HepG2 (cell line): Measurements from ENCODE around the gene QRFP. TPM values are rescaled to one million over a fixed set of nuclear protein-coding genes. Genes with fewer than 3 reads are reported as not detected.

Experiments
- ATF7-NPFF ChIP-seq: sonication (generic); formaldehyde crosslinking; IDR thresholded peaks from 2 replicates; pipeline ENCODE4 v1.8.1; 2023; ENCODE audit warnings: mild to moderate bottlenecking, low read depth, missing genetic modification reagents, moderate library complexity
- ATM ChIP-seq: fragments of 450-650 bp; IDR thresholded peaks from 2 replicates; pipeline ENCODE4 v1.7.1; 2017; ENCODE audit warnings: mild to moderate bottlenecking, borderline replicate concordance
- CBX5 ChIP-seq: sonication (generic); formaldehyde crosslinking; IDR thresholded peaks from 2 replicates; pipeline ENCODE4 v1.4.0; 2020; ENCODE audit warnings: missing genetic modification reagents, borderline replicate concordance
- FOXA3 ChIP-seq: IDR thresholded peaks from 2 replicates; pipeline ENCODE4 v1.6.1; 2016; ENCODE audit warnings: missing genetic modification reagents, missing compliant biosample characterization
- GATA4 ChIP-seq: sonication (generic); IDR thresholded peaks from 2 replicates; pipeline ENCODE4 v1.6.1; 2016; ENCODE audit warnings: antibody characterized with exemption, low read depth, borderline replicate concordance
- ISL2 ChIP-seq: sonication (generic); formaldehyde crosslinking; IDR thresholded peaks from 2 replicates; pipeline ENCODE4 v1.5.0; 2020; ENCODE audit warnings: missing genetic modification reagents
- MAFK ChIP-seq, 2 experiments: IDR thresholded peaks in 1 of 2; conservative IDR thresholded peaks in 1 of 2; 2 replicates each; pipeline ENCODE4 v1.6.1; 2011; ENCODE audit warnings: improper control_type of control experiment in 2 of 2, low read length in 2 of 2
- PCBP2 ChIP-seq: fragments of 200-400 bp; formaldehyde crosslinking; optimal IDR thresholded peaks from 2 replicates; pipeline ENCODE3; 2018; ENCODE audit warnings: low read length, low read depth; ENCODE audit not compliant: poor library complexity, severe bottlenecking
- POGZ ChIP-seq: sonication (generic); formaldehyde crosslinking; IDR thresholded peaks from 2 replicates; pipeline ENCODE4 v1.4.0; 2020; ENCODE audit warnings: mild to moderate bottlenecking, missing genetic modification reagents
- REPIN1 ChIP-seq: sonication (generic); formaldehyde crosslinking; IDR thresholded peaks from 2 replicates; pipeline ENCODE4 v1.8.0; 2022; ENCODE audit warnings: missing genetic modification reagents, low read depth, mild to moderate bottlenecking, borderline replicate concordance
- SP140L ChIP-seq: sonication (generic); formaldehyde crosslinking; IDR thresholded peaks from 2 replicates; pipeline ENCODE4 v1.4.0; 2020; ENCODE audit warnings: missing genetic modification reagents, borderline replicate concordance
- TEAD3 ChIP-seq: optimal IDR thresholded peaks from 2 replicates; pipeline ENCODE3; 2016; ENCODE audit warnings: borderline replicate concordance
- TOE1 ChIP-seq: sonication (generic); formaldehyde crosslinking; IDR thresholded peaks from 2 replicates; pipeline ENCODE4 v1.4.0; 2020; ENCODE audit warnings: mild to moderate bottlenecking, missing genetic modification reagents
- ZBTB20 ChIP-seq: sonication (generic); formaldehyde crosslinking; IDR thresholded peaks from 2 replicates; pipeline ENCODE4 v1.8.1; 2023; ENCODE audit warnings: missing genetic modification reagents, low read depth, mild to moderate bottlenecking, borderline replicate concordance
- ZEB1 ChIP-seq: IDR thresholded peaks from 2 replicates; pipeline ENCODE4 v1.6.1; 2012; ENCODE audit warnings: mild to moderate bottlenecking, low read depth, inconsistent platforms; ENCODE audit not compliant: insufficient replicate concordance
- ZFAT ChIP-seq: sonication (generic); formaldehyde crosslinking; conservative IDR thresholded peaks from 2 replicates; pipeline ENCODE4 v1.8.1; 2023; ENCODE audit warnings: missing genetic modification reagents, inconsistent platforms
- ZNF34 ChIP-seq: sonication (generic); formaldehyde crosslinking; IDR thresholded peaks from 2 replicates; pipeline ENCODE4 v1.4.0; 2020; ENCODE audit warnings: mild to moderate bottlenecking, missing genetic modification reagents, borderline replicate concordance
- ZNF468 ChIP-seq: sonication (generic); formaldehyde crosslinking; IDR thresholded peaks from 2 replicates; pipeline ENCODE4 v1.8.0; 2022; ENCODE audit warnings: mild to moderate bottlenecking, moderate library complexity, missing genetic modification reagents
- ZNF644 ChIP-seq: IDR thresholded peaks from 2 replicates; pipeline ENCODE4 v1.6.1; 2016; ENCODE audit warnings: low read depth
- ZNF777 ChIP-seq: sonication (generic); formaldehyde crosslinking; IDR thresholded peaks from 2 replicates; pipeline ENCODE4 v1.4.0; 2020; ENCODE audit warnings: missing genetic modification reagents
- polyA plus RNA-seq, 8 experiments: library from polyadenylated mRNA; depleted of rRNA in 3 of 8; stranded (reverse) in 7 of 8; unstranded in 1 of 8; fragments of >200 nt; fragmentation: Illumina TruSeq in 4 of 8; extraction: Trizol in 4 of 8; gene quantifications; 2 replicates each; pipeline versions ENCODE4 v1.2.1 to v1.2.3, GENCODE V29; 2011 to 2016; ENCODE audit warnings: low read depth in 4 of 8, missing spikeins in 1 of 8, mixed read lengths in 1 of 8; ENCODE audit not compliant: insufficient read depth in 1 of 8
- total RNA-seq, 5 experiments: library from RNA; depleted of rRNA; stranded (reverse); fragments of >200 nt; fragmentation: Illumina TruSeq; extraction: Trizol; gene quantifications; 2 replicates each; pipeline ENCODE4 v1.2.3, GENCODE V29; 2016; ENCODE audit warnings: low read depth in 1 of 5
- TF ChIP-seq, protein P1 (sequence below): sonication (generic); formaldehyde crosslinking; conservative IDR thresholded peaks from 2 replicates; pipeline ENCODE4 v1.4.0; 2020; ENCODE audit warnings: mild to moderate bottlenecking, missing genetic modification reagents, moderate library complexity
- TF ChIP-seq, protein P2 (sequence below): sonication (generic); formaldehyde crosslinking; IDR thresholded peaks from 2 replicates; pipeline ENCODE4 v1.5.0; 2020; ENCODE audit warnings: mild to moderate bottlenecking, missing genetic modification reagents, borderline replicate concordance

Gene QRFP
- total and polyA plus RNA-seq, 2 of the 13 experiments (the other 11 are each of a cell fraction or from before 2014, with no cell fraction given): not detected

DNA sequence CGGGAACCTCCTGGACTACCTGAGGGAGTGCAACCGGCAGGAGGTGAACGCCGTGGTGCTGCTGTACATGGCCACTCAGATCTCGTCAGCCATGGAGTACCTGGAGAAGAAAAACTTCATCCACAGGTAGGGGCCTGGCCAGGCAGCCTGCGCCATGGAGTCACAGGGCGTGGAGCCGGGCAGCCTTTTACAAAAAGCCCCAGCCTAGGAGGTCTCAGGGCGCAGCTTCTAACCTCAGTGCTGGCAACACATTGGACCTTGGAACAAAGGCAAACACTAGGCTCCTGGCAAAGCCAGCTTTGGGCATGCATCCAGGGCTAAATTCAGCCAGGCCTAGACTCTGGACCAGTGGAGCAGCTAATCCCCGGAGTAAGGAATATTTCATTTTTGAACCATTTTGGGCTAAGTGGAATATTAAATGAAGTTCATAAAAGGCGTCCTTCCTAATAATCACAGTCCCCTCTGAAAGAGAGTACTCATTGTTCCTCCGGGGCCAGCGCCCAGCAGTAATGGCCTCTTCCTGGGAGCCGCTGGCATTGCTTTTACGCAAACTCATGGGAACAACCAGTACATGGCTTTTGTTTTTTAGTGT lies 23.6 kb downstream of the QRFP start (continued):
- TF ChIP-seq, protein P1, sequence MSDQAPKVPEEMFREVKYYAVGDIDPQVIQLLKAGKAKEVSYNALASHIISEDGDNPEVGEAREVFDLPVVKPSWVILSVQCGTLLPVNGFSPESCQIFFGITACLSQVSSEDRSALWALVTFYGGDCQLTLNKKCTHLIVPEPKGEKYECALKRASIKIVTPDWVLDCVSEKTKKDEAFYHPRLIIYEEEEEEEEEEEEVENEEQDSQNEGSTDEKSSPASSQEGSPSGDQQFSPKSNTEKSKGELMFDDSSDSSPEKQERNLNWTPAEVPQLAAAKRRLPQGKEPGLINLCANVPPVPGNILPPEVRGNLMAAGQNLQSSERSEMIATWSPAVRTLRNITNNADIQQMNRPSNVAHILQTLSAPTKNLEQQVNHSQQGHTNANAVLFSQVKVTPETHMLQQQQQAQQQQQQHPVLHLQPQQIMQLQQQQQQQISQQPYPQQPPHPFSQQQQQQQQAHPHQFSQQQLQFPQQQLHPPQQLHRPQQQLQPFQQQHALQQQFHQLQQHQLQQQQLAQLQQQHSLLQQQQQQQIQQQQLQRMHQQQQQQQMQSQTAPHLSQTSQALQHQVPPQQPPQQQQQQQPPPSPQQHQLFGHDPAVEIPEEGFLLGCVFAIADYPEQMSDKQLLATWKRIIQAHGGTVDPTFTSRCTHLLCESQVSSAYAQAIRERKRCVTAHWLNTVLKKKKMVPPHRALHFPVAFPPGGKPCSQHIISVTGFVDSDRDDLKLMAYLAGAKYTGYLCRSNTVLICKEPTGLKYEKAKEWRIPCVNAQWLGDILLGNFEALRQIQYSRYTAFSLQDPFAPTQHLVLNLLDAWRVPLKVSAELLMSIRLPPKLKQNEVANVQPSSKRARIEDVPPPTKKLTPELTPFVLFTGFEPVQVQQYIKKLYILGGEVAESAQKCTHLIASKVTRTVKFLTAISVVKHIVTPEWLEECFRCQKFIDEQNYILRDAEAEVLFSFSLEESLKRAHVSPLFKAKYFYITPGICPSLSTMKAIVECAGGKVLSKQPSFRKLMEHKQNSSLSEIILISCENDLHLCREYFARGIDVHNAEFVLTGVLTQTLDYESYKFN (CRISPR knock-in tag): peak; percentile 64
- no peak for TF ChIP-seq POGZ (CRISPR knock-in tag)
- TF ChIP-seq TEAD3 (CRISPR knock-in tag): peak; percentile 14
- no peak for TF ChIP-seq GATA4
- peak; percentile 56 for TF ChIP-seq ZEB1
- TF ChIP-seq ZBTB20 (CRISPR knock-in tag): no peak
- TF ChIP-seq FOXA3 (CRISPR knock-in tag): peak; percentile 37; the same call in 1 of the 2 replicates
- TF ChIP-seq REPIN1 (CRISPR knock-in tag): peak; percentile 29; the same call in 1 of the 2 replicates
- TF ChIP-seq CBX5: no peak
- 0 out of 2 replicates have a peak, but pooled peaks have one; percentile 41 for TF ChIP-seq ISL2
- TF ChIP-seq ATF7-NPFF (CRISPR knock-in tag): no peak
- no peak for TF ChIP-seq ZNF468 (CRISPR knock-in tag)
- 0 out of 2 replicates have a peak, but pooled peaks have one; percentile 18 for TF ChIP-seq ZNF777 (CRISPR knock-in tag)
- TF ChIP-seq, protein P2, sequence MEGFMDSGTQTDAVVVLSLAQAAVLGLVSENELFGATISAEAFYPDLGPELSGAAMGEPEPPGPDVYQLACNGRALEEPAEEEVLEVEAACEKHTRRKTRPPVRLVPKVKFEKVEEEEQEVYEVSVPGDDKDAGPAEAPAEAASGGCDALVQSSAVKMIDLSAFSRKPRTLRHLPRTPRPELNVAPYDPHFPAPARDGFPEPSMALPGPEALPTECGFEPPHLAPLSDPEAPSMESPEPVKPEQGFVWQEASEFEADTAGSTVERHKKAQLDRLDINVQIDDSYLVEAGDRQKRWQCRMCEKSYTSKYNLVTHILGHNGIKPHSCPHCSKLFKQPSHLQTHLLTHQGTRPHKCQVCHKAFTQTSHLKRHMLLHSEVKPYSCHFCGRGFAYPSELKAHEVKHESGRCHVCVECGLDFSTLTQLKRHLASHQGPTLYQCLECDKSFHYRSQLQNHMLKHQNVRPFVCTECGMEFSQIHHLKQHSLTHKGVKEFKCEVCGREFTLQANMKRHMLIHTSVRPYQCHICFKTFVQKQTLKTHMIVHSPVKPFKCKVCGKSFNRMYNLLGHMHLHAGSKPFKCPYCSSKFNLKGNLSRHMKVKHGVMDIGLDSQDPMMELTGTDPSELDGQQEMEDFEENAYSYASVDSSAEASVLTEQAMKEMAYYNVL (CRISPR knock-in tag): no peak
- no peak for TF ChIP-seq PCBP2
- TF ChIP-seq ZNF34 (CRISPR knock-in tag): no peak
- no peak for TF ChIP-seq ATM
- TF ChIP-seq ZFAT (CRISPR knock-in tag): no peak
- no peak for TF ChIP-seq SP140L (CRISPR knock-in tag)
- TF ChIP-seq TOE1: no peak
- peak in 1 of 2 experiments; percentile 90; a peak in 2 of 4 replicates for TF ChIP-seq MAFK (conservative IDR thresholded peaks at IDR 0.05 in 1 of 2, IDR thresholded peaks at IDR 0.05 in 1 of 2; ENCODE audit: low read length in 2 of 2)
- TF ChIP-seq ZNF644 (CRISPR knock-in tag): 0 out of 2 replicates have a peak, but pooled peaks have one; percentile 49
